Nephron progenitor cell (in vitro differentiated cells): Measurements from ENCODE around the gene CPA1.

ENCODE experiments used
- DNase-seq: peaks from one replicate; pipeline ENCODE4 v3.0.0; 2021
- H3K27ac Mint-ChIP-seq: 2 replicates; pipeline ENCODE4 v1.8.0; 2021; ENCODE audit warnings: mild to moderate bottlenecking, moderate library complexity, mixed read lengths
- H3K27me3 Mint-ChIP-seq: 2 replicates; pipeline ENCODE4 v1.8.0; 2021; ENCODE audit warnings: mild to moderate bottlenecking, low read depth, mixed read lengths; ENCODE audit not compliant: poor library complexity
- H3K36me3 Mint-ChIP-seq: 2 replicates; pipeline ENCODE4 v1.8.0; 2021; ENCODE audit warnings: low read depth, mixed read lengths
- H3K4me1 Mint-ChIP-seq: 2 replicates; pipeline ENCODE4 v1.8.0; 2021; ENCODE audit warnings: mixed read lengths
- H3K4me3 Mint-ChIP-seq: 2 replicates; pipeline ENCODE4 v1.8.0; 2021; ENCODE audit warnings: mild to moderate bottlenecking, moderate library complexity, mixed read lengths
- H3K9me3 Mint-ChIP-seq: 2 replicates; pipeline ENCODE4 v1.8.0; 2021; ENCODE audit warnings: mild to moderate bottlenecking, moderate library complexity, mixed read lengths
- TF ChIP-seq, protein P1 (sequence below): fragments of 200-600 bp; sonication (generic); IDR thresholded peaks from 2 replicates; pipeline ENCODE4 v1.5.0; 2021; ENCODE audit warnings: antibody characterized with exemption

Gene CPA1

DNA sequence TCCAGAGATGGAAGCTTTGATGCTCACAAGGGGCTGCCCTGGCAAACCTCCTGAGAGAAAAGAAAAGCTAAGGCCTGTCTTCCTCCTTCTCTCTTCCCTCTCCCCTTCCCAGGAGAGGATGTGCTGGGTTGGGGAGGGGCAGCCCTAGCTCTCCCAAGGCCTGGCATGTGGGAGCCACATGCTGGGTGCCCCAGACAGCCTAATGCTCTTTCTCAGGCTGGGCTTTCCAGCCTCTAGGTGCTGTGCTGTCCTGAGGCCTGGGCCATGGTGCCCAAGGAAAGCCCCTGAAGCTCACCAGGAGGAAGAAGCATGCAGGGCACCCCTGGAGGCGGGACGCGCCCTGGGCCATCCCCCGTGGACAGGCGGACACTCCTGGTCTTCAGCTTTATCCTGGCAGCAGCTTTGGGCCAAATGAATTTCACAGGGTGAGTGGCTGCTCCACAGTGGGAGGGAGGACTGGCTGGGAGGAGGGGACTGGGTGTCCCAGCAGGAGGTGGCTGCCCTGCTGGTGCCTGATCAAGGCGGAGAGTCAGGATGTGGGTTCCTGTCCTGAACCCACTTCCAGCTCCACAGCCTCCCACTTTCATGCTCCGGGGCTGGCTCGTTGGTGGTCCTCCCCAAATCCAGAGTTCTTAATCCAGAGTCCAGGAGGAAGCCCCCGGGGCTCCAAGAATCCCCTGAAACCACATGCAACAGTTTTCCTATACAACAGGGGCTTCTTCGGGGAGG lies 34.0 kb upstream of the CPA1 start:
- no peak for DNase-seq
- no peaks in the 10 kb centered on the region for H3K27me3 Mint-ChIP-seq
- peaks cover 41% of the 10 kb centered on the region for H3K4me1 Mint-ChIP-seq
- H3K4me3 Mint-ChIP-seq: no peak overlapping the region
- no peak overlapping the region for H3K27ac Mint-ChIP-seq
- H3K9me3 Mint-ChIP-seq: peaks cover 15% of the 10 kb centered on the region
- peaks cover 6% of the 10 kb centered on the region for H3K36me3 Mint-ChIP-seq
- TF ChIP-seq, protein P1, sequence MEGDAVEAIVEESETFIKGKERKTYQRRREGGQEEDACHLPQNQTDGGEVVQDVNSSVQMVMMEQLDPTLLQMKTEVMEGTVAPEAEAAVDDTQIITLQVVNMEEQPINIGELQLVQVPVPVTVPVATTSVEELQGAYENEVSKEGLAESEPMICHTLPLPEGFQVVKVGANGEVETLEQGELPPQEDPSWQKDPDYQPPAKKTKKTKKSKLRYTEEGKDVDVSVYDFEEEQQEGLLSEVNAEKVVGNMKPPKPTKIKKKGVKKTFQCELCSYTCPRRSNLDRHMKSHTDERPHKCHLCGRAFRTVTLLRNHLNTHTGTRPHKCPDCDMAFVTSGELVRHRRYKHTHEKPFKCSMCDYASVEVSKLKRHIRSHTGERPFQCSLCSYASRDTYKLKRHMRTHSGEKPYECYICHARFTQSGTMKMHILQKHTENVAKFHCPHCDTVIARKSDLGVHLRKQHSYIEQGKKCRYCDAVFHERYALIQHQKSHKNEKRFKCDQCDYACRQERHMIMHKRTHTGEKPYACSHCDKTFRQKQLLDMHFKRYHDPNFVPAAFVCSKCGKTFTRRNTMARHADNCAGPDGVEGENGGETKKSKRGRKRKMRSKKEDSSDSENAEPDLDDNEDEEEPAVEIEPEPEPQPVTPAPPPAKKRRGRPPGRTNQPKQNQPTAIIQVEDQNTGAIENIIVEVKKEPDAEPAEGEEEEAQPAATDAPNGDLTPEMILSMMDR: no peak

DNA sequence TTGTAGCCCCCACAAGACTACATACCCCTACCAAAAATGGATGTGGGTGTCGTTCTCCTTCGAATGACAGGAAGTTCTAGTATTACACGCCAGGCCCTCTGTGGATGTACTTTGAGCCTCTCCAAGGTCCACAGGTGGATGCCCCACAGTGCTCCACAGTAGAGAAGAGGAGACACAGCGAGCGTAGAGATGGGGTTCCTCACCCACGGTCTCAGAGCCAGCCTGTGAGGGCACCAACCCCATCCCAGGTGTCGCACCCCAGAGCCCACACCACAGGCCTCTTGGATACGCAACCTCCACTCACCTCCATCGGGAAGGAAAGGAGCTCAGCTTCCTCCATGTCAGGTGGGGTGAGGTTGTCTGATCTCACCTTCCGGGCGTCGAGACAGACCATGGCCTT lies 33.4 kb upstream of the CPA1 start:
- TF ChIP-seq, protein P1: no peak
- H3K9me3 Mint-ChIP-seq: peaks cover 9% of the 10 kb centered on the region
- H3K4me1 Mint-ChIP-seq: peaks cover 47% of the 10 kb centered on the region
- no peak for DNase-seq
- no peaks in the 10 kb centered on the region for H3K27me3 Mint-ChIP-seq
- peaks cover 6% of the 10 kb centered on the region for H3K36me3 Mint-ChIP-seq
- H3K4me3 Mint-ChIP-seq: no peak overlapping the region
- no peak overlapping the region for H3K27ac Mint-ChIP-seq

- H3K9me3 Mint-ChIP-seq: no peaks in the 10 kb centered on the region
- H3K27ac Mint-ChIP-seq: peak overlapping the region; percentile 98
- TF ChIP-seq, protein P1: no peak
- H3K27me3 Mint-ChIP-seq: no peaks in the 10 kb centered on the region
- DNase-seq: no peak
- peaks cover 72% of the 10 kb centered on the region for H3K4me1 Mint-ChIP-seq
- peak overlapping the region; percentile 28 for H3K4me3 Mint-ChIP-seq
- no peaks in the 10 kb centered on the region for H3K36me3 Mint-ChIP-seq
Observed at GRCh38 chr7:130349911-130350782, 30.1 kb upstream of the CPA1 start.

DNA sequence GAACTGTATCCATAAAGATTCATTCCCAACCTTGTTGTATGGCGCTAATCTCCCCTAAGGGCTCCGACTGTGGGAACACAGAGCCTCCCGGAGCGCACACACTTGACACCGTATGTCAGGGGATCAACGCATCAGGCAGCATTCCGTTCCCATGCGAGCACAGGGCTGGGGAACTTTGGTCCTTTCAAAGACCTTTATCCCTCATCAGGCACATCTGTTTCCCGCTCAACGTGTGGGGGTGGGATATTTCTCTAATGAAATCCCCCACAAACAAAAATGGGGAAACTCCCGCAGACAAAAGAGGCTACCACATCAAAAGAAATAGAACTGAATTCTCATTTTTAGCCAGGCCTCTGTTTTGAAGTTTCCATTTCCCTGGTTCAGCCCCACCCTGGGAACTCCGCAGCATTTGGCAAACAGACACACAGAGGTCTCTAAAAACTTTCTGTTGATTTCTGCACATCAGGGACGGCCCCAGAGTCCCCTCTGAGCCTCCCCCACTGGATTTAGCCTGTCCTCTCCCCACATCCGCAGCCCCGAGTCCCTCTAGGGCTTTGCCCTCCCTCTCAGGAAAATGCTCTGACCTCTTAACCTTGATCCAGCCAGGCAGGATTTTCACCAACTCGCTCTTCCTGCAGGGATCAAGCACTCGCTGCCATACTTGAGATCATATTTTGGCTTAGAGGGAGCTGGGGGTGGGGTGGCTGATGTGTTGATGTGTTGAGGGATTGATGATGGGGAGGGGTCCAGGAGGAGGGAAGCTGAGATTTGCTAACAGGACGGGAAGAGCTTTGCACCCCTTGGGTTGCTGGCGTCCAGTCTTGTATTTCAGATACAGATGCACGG lies 29.1 kb upstream of the CPA1 start:
- peak overlapping the region; percentile 98 for H3K27ac Mint-ChIP-seq
- H3K4me1 Mint-ChIP-seq: peaks cover 72% of the 10 kb centered on the region
- H3K36me3 Mint-ChIP-seq: no peaks in the 10 kb centered on the region
- TF ChIP-seq, protein P1: no peak
- no peaks in the 10 kb centered on the region for H3K9me3 Mint-ChIP-seq
- DNase-seq: peak; percentile 35
- peak overlapping the region; percentile 5 for H3K4me3 Mint-ChIP-seq
- H3K27me3 Mint-ChIP-seq: no peaks in the 10 kb centered on the region

- Mint-ChIP-seq H3K9me3 (no peaks in the 10 kb centered on the region), H3K27ac (peak overlapping the region; percentile 98), H3K36me3 (no peaks in the 10 kb centered on the region), H3K4me3 (peak overlapping the region; percentile 22), H3K27me3 (no peaks in the 10 kb centered on the region), H3K4me1 (peaks cover 78% of the 10 kb centered on the region)
- no peak for DNase-seq
- TF ChIP-seq, protein P1: no peak
Observed at GRCh38 chr7:130351791-130352090, 28.6 kb upstream of the CPA1 start.
